Measurements from ENCODE around the gene PSMD5. TPM values are rescaled to one million over a fixed set of nuclear protein-coding genes. Genes with fewer than 3 reads are reported as not detected.

The PSMD5 gene
- total and polyA plus RNA-seq, 3 donors from 2014 or later, result 26.4 to 45.0 (median 39.0) TPM

- no peak for TF ChIP-seq POLR2A (IDR thresholded peaks at IDR 0.05)
- no peak for TF ChIP-seq CTCF (IDR thresholded peaks at IDR 0.05)
- Histone ChIP-seq H3K36me3 (ENCODE audit: low read depth, missing control alignments) (no peaks in the 10 kb centered on the region), H3K27ac (no peak overlapping the region), H3K9me3 (no peaks in the 10 kb centered on the region), H3K27me3 (no peaks in the 10 kb centered on the region), H3K4me3 (no peak overlapping the region), H3K4me1 (no peaks in the 10 kb centered on the region)
- intact Hi-C loops (cut with DNase I; ENCODE audit: low total_unique reads), result no loop called here
- 93% methylated on average over 5 of the region's 5 CpGs for WGBS, 2 donors
- DNase-seq, result no peak
Observed at GRCh38 chr9:120777229-120777628, 65.5 kb downstream of the PSMD5 start.

- no peaks in the 10 kb centered on the region for H3K36me3 ChIP-seq (ENCODE audit: low read depth, missing control alignments)
- intact Hi-C loops (cut with DNase I; ENCODE audit: low total_unique reads), result no loop called here
- WGBS, 2 donors, result 92 to 98% methylated on average over 1 of the region's 1 CpG
Observed at GRCh38 chr9:120776788-120777187, 65.9 kb downstream of the PSMD5 start.

GRCh38 chr9:120775859-120776258 is 66.9 kb downstream of the PSMD5 start:
- H3K4me3 ChIP-seq, result no peak overlapping the region
- H3K36me3 ChIP-seq (ENCODE audit: low read depth, missing control alignments), result no peaks in the 10 kb centered on the region
- TF ChIP-seq CTCF (IDR thresholded peaks at IDR 0.05), result no peak
- TF ChIP-seq POLR2A (IDR thresholded peaks at IDR 0.05), result no peak
- intact Hi-C loops (cut with DNase I; ENCODE audit: low total_unique reads), result no loop called here
- 95 to 96% methylated on average over 5 of the region's 5 CpGs for WGBS, 2 donors
- no peak for DNase-seq
- H3K9me3 ChIP-seq, result no peaks in the 10 kb centered on the region
- no peaks in the 10 kb centered on the region for H3K4me1 ChIP-seq
- H3K27me3 ChIP-seq, result no peaks in the 10 kb centered on the region
- H3K27ac ChIP-seq, result no peak overlapping the region

More at GRCh38 chr9:120776788-120777187, 65.9 kb downstream of the PSMD5 start:
- DNase-seq, result no peak
- no peaks in the 10 kb centered on the region for H3K9me3 ChIP-seq
- no peaks in the 10 kb centered on the region for H3K27me3 ChIP-seq
- no peaks in the 10 kb centered on the region for H3K4me1 ChIP-seq
- no peak overlapping the region for H3K27ac ChIP-seq
- H3K4me3 ChIP-seq, result no peak overlapping the region
- TF ChIP-seq CTCF (IDR thresholded peaks at IDR 0.05) (no peak), POLR2A (IDR thresholded peaks at IDR 0.05) (no peak)

GRCh38 chr9:120774719-120775118 is 68.0 kb downstream of the PSMD5 start:
- 84 to 87% methylated on average over 4 of the region's 4 CpGs for WGBS, 2 donors
- no peaks in the 10 kb centered on the region for H3K4me1 ChIP-seq
- H3K4me3 ChIP-seq, result no peak overlapping the region
- TF ChIP-seq POLR2A (IDR thresholded peaks at IDR 0.05) (no peak), CTCF (IDR thresholded peaks at IDR 0.05) (no peak)
- no peaks in the 10 kb centered on the region for H3K36me3 ChIP-seq (ENCODE audit: low read depth, missing control alignments)
- intact Hi-C loops (cut with DNase I; ENCODE audit: low total_unique reads), result no loop called here
- H3K27me3 ChIP-seq, result no peaks in the 10 kb centered on the region
- no peak for DNase-seq
- no peaks in the 10 kb centered on the region for H3K9me3 ChIP-seq
- H3K27ac ChIP-seq, result no peak overlapping the region

GRCh38 chr9:120773256-120773655 is 69.5 kb downstream of the PSMD5 start:
- Histone ChIP-seq H3K4me1 (no peaks in the 10 kb centered on the region), H3K27ac (no peak overlapping the region), H3K36me3 (ENCODE audit: low read depth, missing control alignments) (no peaks in the 10 kb centered on the region), H3K27me3 (no peaks in the 10 kb centered on the region), H3K4me3 (no peak overlapping the region), H3K9me3 (no peaks in the 10 kb centered on the region)
- no peak for DNase-seq
- intact Hi-C loops (cut with DNase I; ENCODE audit: low total_unique reads), result no loop called here
- TF ChIP-seq POLR2A (IDR thresholded peaks at IDR 0.05), result no peak
- no peak for TF ChIP-seq CTCF (IDR thresholded peaks at IDR 0.05)
- WGBS, 2 donors, result 69 to 76% methylated on average over 3 of the region's 3 CpGs

Measured in testis (tissue), 3 donors.